Vagina (tissue), 2 donors: ENCODE data around the gene KCTD11.

Experiments
- CTCF ChIP-seq, 3 experiments: fragments of 450-650 bp in 2 of 3; fragments of 200-600 bp in 1 of 3; sonication (generic) in 1 of 3; IDR thresholded peaks; one replicate each; pipeline ENCODE4 v1.5.1; 2017 to 2019; ENCODE audit warnings: antibody characterized with exemption in 3 of 3, mild to moderate bottlenecking in 2 of 3, moderate library complexity in 2 of 3
- POLR2A ChIP-seq, 2 donors: fragments of 450-650 bp; IDR thresholded peaks; one replicate each; pipeline ENCODE4 v1.6.1; 2017; ENCODE audit warnings: antibody characterized with exemption in 2 of 2, mild to moderate bottlenecking in 2 of 2, moderate library complexity in 2 of 2
- POLR2AphosphoS5 ChIP-seq, 2 donors: sonication (generic); formaldehyde crosslinking; IDR thresholded peaks; one replicate each; pipeline ENCODE4 v1.9.0; 2017; ENCODE audit warnings: antibody characterized with exemption in 2 of 2, mild to moderate bottlenecking in 2 of 2, low read depth in 1 of 2; ENCODE audit not compliant: insufficient read depth in 1 of 2

GRCh38 chr17:7383742-7384488 lies 32.0 kb downstream of the KCTD11 start:
- TF ChIP-seq POLR2AphosphoS5 (IDR thresholded peaks at IDR 0.05; ENCODE audit: insufficient read depth in 1 of 2, low read depth in 1 of 2) (peak in 1 of 2 donors; percentile 51), CTCF (IDR thresholded peaks at IDR 0.05) (no peak), POLR2A (IDR thresholded peaks at IDR 0.05) (no peak)
